Mesodermal cell (in vitro differentiated cells): Measurements from ENCODE around the gene ERBB4.
"Not testable (repeated sequence)": the region's sequence is repeated elsewhere in the genome, so short reads cannot be mapped to it uniquely, and the experiment has no call there.

ENCODE experiments used
- H3K27ac ChIP-seq: 2 replicates; pipeline ENCODE4 v1.7.0; 2013; ENCODE audit warnings: mild to moderate bottlenecking, low read depth, low read length, moderate library complexity; ENCODE audit not compliant: severe bottlenecking
- H3K36me3 ChIP-seq: 2 replicates; pipeline ENCODE4 v1.7.1; 2013; ENCODE audit warnings: mild to moderate bottlenecking, low read length, moderate library complexity; ENCODE audit not compliant: control insufficient read depth, insufficient read depth
- H3K4me1 ChIP-seq: one replicate; pipeline ENCODE4 v1.7.1; 2013; ENCODE audit warnings: mild to moderate bottlenecking, low read length; ENCODE audit not compliant: insufficient read depth, control insufficient read depth, poor library complexity, severe bottlenecking
- H3K4me3 ChIP-seq: 2 replicates; pipeline ENCODE4 v1.7.0; 2013; ENCODE audit warnings: low read length, control low read depth, mild to moderate bottlenecking; ENCODE audit not compliant: insufficient read depth, poor library complexity, severe bottlenecking; ENCODE audit errors: extremely low read depth
- H3K9me3 ChIP-seq: 2 replicates; pipeline ENCODE4 v1.7.1; 2013; ENCODE audit warnings: mild to moderate bottlenecking, low read length, moderate library complexity; ENCODE audit not compliant: control insufficient read depth
- WGBS, 2 experiments: methylation state at CpG; one replicate each; pipeline ENCODE4 v1.1.5; 2013; ENCODE audit warnings: missing lambda C conversion rate in 2 of 2; ENCODE audit not compliant: insufficient coverage in 2 of 2; 5-methylcytosine and 5-hydroxymethylcytosine counted together

The ERBB4 gene

GRCh38 chr2:212266297-212266696 lies 272.3 kb downstream of the ERBB4 start:
- no peaks in the 10 kb centered on the region for H3K36me3 ChIP-seq
- WGBS, 2 experiments = 100% methylated on average over 1 of the region's 1 CpG; no CpG with 5 or more reads in 1 of the 2 experiments
- no peak overlapping the region for H3K27ac ChIP-seq

GRCh38 chr2:212265777-212266176 lies 272.8 kb downstream of the ERBB4 start:
- Histone ChIP-seq H3K27ac (no peak overlapping the region), H3K36me3 (no peaks in the 10 kb centered on the region), H3K4me3 (no peak overlapping the region), H3K9me3 (no peaks in the 10 kb centered on the region), H3K4me1 (no peaks in the 10 kb centered on the region)
- WGBS, 2 experiments = 90 to 94% methylated on average over 2 to 3 of the region's 3 CpGs

More at GRCh38 chr2:212266297-212266696, 272.3 kb downstream of the ERBB4 start:
- no peaks in the 10 kb centered on the region for H3K4me1 ChIP-seq
- no peaks in the 10 kb centered on the region for H3K9me3 ChIP-seq
- H3K4me3 ChIP-seq = no peak overlapping the region

GRCh38 chr2:212264187-212264586 lies 274.4 kb downstream of the ERBB4 start:
- no peak overlapping the region for H3K27ac ChIP-seq
- H3K4me1 ChIP-seq = no peaks in the 10 kb centered on the region
- no peaks in the 10 kb centered on the region for H3K9me3 ChIP-seq
- H3K36me3 ChIP-seq = no peaks in the 10 kb centered on the region
- H3K4me3 ChIP-seq = no peak overlapping the region
- WGBS, 2 experiments = 81 to 94% methylated on average over 3 of the region's 3 CpGs

GRCh38 chr2:212259226-212259625 lies 279.4 kb downstream of the ERBB4 start:
- no peaks in the 10 kb centered on the region for H3K9me3 ChIP-seq
- 100% methylated on average over 1 of the region's 2 CpGs; no CpG with 5 or more reads in 1 of the 2 experiments for WGBS, 2 experiments
- H3K27ac ChIP-seq = no peak overlapping the region
- no peak overlapping the region for H3K4me3 ChIP-seq
- no peaks in the 10 kb centered on the region for H3K36me3 ChIP-seq
- no peaks in the 10 kb centered on the region for H3K4me1 ChIP-seq

GRCh38 chr2:212254339-212254738 lies 284.3 kb downstream of the ERBB4 start:
- Histone ChIP-seq H3K36me3 (no peaks in the 10 kb centered on the region), H3K27ac (no peak overlapping the region), H3K9me3 (no peaks in the 10 kb centered on the region), H3K4me3 (no peak overlapping the region), H3K4me1 (no peaks in the 10 kb centered on the region)
- 43 to 57% methylated on average over 1 of the region's 5 CpGs for WGBS, 2 experiments

GRCh38 chr2:212249451-212249850 lies 289.2 kb downstream of the ERBB4 start:
- Histone ChIP-seq H3K9me3 (no peaks in the 10 kb centered on the region), H3K27ac (no peak overlapping the region)
- no CpG with 5 or more reads among the region's 2 CpGs for WGBS, 2 experiments

GRCh38 chr2:212245880-212246279 lies 292.7 kb downstream of the ERBB4 start:
- no peak overlapping the region for H3K4me3 ChIP-seq
- H3K36me3 ChIP-seq = no peaks in the 10 kb centered on the region
- WGBS, 2 experiments = 40 to 60% methylated on average over 1 of the region's 2 CpGs

More at GRCh38 chr2:212249451-212249850, 289.2 kb downstream of the ERBB4 start:
- Histone ChIP-seq H3K4me3 (no peak overlapping the region), H3K36me3 (no peaks in the 10 kb centered on the region), H3K4me1 (no peaks in the 10 kb centered on the region)

GRCh38 chr2:212242724-212243123 lies 295.9 kb downstream of the ERBB4 start:
- Histone ChIP-seq H3K27ac (no peak overlapping the region), H3K36me3 (no peaks in the 10 kb centered on the region), H3K4me3 (no peak overlapping the region), H3K9me3 (no peaks in the 10 kb centered on the region), H3K4me1 (no peaks in the 10 kb centered on the region)
- WGBS, 2 experiments = no CpG with 5 or more reads among the region's 1 CpG

More at GRCh38 chr2:212245880-212246279, 292.7 kb downstream of the ERBB4 start:
- Histone ChIP-seq H3K9me3 (no peaks in the 10 kb centered on the region), H3K4me1 (no peaks in the 10 kb centered on the region), H3K27ac (no peak overlapping the region)

- not testable (repeated sequence) for H3K4me3 ChIP-seq, H3K36me3 ChIP-seq, H3K4me1 ChIP-seq, H3K27ac ChIP-seq, H3K9me3 ChIP-seq
- WGBS, 2 experiments = 17 to 93% methylated on average over 1 to 2 of the region's 3 CpGs
Measured at GRCh38 chr2:212238152-212238551, 300.4 kb downstream of the ERBB4 start.

- 71 to 75% methylated on average over 9 to 10 of the region's 13 CpGs for WGBS, 2 experiments
- Histone ChIP-seq H3K36me3 (no peaks in the 10 kb centered on the region), H3K4me1 (no peaks in the 10 kb centered on the region), H3K4me3 (no peak overlapping the region), H3K27ac (no peak overlapping the region), H3K9me3 (no peaks in the 10 kb centered on the region)
Measured at GRCh38 chr2:212237350-212238095, 301.1 kb downstream of the ERBB4 start.

- WGBS, 2 experiments = 47 to 89% methylated on average over 1 to 2 of the region's 2 CpGs
- no peak overlapping the region for H3K4me3 ChIP-seq
- no peak overlapping the region for H3K27ac ChIP-seq
- H3K36me3 ChIP-seq = no peaks in the 10 kb centered on the region
- H3K4me1 ChIP-seq = no peaks in the 10 kb centered on the region
- H3K9me3 ChIP-seq = no peaks in the 10 kb centered on the region
Measured at GRCh38 chr2:212228743-212229171, 309.8 kb downstream of the ERBB4 start.
